NB4 (cell line): ENCODE measurements around the gene PPIL4.

Source experiments
- DNase-seq: peaks from one replicate; pipeline ENCODE4 v3.0.0; 2010; ENCODE audit warnings: low read depth
- H3K4me3 ChIP-seq: one replicate; pipeline ENCODE4 v1.5.1; 2011; ENCODE audit warnings: mild to moderate bottlenecking, low read depth, low read length, moderate library complexity
- MYC ChIP-seq: IDR thresholded peaks from 2 replicates; pipeline ENCODE4 v1.6.1; 2011; ENCODE audit warnings: low read depth, low read length
- POLR2A ChIP-seq: IDR thresholded peaks from 2 replicates; pipeline ENCODE4 v1.6.1; 2011; ENCODE audit warnings: mild to moderate bottlenecking; ENCODE audit not compliant: insufficient read length; ENCODE audit errors: extremely low read depth
- TF ChIP-seq, protein P1 (sequence below): IDR thresholded peaks from one replicate; pipeline ENCODE4 v1.5.1; 2012; ENCODE audit warnings: low read depth, low read length
- TF ChIP-seq, protein P2 (sequence below): IDR thresholded peaks from 2 replicates; pipeline ENCODE4 v1.6.1; 2011; ENCODE audit warnings: low read depth, low read length

PPIL4 gene

DNA sequence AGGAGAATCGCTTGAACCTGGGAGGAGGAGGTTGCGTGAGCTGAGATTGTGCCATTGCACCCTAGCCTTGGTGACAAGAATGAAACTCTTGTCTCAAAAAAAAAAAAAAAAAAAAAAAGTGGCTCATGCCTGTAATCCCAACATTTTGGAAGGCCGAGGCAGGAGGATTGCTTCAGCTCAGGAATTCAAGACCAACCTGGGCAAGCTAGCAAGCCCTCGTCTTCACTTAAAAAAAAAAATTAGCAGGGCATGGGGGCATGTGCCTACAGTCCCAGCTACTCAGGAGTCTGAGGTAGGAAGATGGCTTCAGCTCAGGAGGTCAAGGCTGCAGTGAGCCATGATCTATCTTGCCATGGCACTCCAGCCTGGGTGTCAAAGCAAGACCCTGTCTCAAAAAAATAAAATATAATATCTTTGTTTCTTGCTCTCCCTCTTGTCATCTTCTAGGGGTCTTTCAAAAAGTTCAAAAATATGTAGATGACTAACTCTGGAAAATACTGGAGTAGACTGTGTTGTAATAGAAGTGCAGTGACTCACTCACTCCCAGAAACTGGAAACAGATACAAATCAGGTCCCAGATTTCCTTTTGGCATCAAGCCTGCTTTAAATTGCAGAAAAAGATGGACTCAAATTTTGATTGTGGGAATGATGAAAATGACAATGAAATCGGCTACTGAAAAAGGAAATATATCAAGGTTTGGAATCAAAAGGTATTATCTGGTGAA lies 17.5 kb upstream of the PPIL4 start:
- TF ChIP-seq POLR2A (no peak), MYC (no peak)
- TF ChIP-seq, protein P1, sequence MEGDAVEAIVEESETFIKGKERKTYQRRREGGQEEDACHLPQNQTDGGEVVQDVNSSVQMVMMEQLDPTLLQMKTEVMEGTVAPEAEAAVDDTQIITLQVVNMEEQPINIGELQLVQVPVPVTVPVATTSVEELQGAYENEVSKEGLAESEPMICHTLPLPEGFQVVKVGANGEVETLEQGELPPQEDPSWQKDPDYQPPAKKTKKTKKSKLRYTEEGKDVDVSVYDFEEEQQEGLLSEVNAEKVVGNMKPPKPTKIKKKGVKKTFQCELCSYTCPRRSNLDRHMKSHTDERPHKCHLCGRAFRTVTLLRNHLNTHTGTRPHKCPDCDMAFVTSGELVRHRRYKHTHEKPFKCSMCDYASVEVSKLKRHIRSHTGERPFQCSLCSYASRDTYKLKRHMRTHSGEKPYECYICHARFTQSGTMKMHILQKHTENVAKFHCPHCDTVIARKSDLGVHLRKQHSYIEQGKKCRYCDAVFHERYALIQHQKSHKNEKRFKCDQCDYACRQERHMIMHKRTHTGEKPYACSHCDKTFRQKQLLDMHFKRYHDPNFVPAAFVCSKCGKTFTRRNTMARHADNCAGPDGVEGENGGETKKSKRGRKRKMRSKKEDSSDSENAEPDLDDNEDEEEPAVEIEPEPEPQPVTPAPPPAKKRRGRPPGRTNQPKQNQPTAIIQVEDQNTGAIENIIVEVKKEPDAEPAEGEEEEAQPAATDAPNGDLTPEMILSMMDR = no peak
- TF ChIP-seq, protein P2, sequence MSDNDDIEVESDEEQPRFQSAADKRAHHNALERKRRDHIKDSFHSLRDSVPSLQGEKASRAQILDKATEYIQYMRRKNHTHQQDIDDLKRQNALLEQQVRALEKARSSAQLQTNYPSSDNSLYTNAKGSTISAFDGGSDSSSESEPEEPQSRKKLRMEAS = no peak
- DNase-seq = no peak
- H3K4me3 ChIP-seq = no peak overlapping the region

DNA sequence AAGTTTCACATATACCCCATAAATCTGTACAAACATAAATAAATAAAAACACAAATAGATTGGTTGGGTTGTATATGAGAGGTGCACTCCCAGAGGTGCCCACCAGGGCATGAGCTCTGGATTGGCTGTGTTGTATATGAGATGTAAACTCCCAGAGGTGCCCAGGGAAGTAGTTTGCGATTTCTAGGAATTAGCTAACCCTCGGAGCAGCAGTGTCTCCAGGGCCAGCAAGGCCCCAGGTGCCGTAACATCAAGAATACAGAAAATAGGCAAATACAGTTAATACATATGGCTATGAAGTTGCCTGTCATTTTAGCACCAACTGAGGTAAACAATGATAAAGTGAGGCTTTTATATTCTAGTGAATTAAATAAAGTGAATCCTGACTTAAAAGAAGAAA lies 14.9 kb upstream of the PPIL4 start:
- DNase-seq = peak; percentile 30
- H3K4me3 ChIP-seq = no peak overlapping the region
- no peak for TF ChIP-seq POLR2A
- TF ChIP-seq, protein P1 = peak; percentile 51
- TF ChIP-seq, protein P2 = no peak

DNA sequence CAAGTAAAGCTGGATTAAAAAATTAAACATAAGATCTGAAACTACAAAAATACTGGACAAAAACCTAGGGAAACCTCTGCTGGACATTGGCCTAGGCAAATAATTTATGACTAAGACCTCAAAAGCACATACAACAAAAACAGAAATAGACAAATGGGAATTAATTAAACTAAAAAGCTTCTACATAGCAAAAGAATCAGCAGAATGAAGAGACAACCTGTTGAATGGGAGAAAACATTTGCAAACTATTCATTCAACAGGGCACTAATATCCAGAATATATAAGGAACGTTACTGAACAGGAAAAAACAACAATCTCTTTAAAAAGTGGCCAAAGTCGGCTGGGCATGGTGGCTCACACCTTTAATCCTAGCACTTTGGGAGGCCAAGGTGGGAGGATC lies 13.5 kb upstream of the PPIL4 start:
- no peak for TF ChIP-seq POLR2A
- DNase-seq = no peak
- no peak overlapping the region for H3K4me3 ChIP-seq

DNA sequence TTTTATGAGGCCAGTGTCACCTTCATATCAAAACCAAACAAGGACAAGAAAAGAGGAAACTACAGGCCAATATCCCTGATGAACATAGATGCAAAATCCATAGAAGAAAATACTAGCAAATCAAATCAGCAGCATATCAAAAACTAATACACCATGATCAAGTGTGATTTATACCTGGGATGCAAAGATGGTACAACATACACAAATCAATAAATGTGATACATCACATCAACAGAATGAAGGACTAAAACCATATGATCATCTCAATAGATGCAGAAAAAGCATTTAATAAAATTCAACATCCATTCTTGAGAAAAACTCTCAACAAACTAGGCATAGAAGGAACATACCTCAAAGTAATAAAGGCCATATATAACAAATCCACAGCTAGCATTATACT lies 12.2 kb upstream of the PPIL4 start:
- TF ChIP-seq, protein P2 = no peak
- no peak for TF ChIP-seq MYC
- no peak for TF ChIP-seq POLR2A
- TF ChIP-seq, protein P1 = no peak

DNA sequence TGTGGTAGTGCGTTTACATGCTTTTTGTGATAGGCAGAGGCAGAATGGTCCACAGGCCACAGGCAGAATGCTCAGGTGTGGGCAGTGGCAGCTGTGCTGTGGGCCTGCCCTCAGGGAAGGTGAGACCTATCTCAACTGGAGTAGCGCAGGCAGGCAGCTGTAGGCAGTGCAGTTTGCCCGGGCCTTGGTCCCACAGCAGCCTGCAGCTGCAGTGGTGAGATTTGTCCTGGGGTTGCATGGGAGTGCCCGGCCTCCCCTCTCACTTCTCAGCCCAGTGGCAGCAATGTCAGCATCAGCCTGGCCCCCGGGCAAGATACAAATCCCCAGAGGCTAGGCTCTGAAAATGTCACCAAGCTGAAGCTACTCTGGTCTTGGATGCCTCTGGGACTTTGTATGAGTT lies 6.1 kb upstream of the PPIL4 start:
- no peak overlapping the region for H3K4me3 ChIP-seq
- DNase-seq = no peak
- TF ChIP-seq, protein P1 = no peak
- TF ChIP-seq POLR2A = no peak
- TF ChIP-seq, protein P2 = no peak
- no peak for TF ChIP-seq MYC

More for the DNA sequence above, 12.2 kb upstream of the PPIL4 start:
- no peak overlapping the region for H3K4me3 ChIP-seq
- no peak for DNase-seq

DNA sequence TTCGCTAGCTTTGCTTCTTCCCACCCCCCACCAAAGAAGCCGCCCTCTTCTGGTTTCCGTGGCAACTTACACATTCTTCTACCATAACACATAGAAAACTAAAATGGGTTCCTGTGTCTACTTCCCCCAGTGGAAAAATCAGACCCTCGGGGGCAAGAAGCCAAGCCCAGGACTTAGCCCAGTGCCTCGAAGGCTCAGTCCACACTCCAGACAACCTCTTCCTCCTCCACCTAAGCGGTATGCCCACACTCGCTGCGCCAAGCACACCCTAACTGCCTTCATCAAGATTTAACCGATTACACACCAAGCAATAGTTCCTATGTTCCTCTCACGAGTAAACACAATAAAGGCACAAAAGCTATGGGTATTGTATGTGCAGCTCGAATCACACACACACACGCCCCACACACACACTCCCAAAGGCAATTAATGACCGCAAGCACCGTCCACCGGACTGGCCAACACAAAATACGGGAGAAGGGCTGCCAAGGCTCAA lies 537 bp downstream of the PPIL4 start:
- H3K4me3 ChIP-seq = peak overlapping the region; percentile 79
- no peak for TF ChIP-seq POLR2A
- TF ChIP-seq, protein P1 = peak; percentile 3
- TF ChIP-seq, protein P2 = no peak
- peak; percentile 74 for DNase-seq
